Panc1 (cell line): ENCODE data around the gene ADPRH.

Source experiments
- CTCF ChIP-seq: fragments of 450-650 bp; IDR thresholded peaks from 2 replicates; pipeline ENCODE4 v1.5.1; 2017; ENCODE audit warnings: mild to moderate bottlenecking
- SIN3A ChIP-seq: IDR thresholded peaks from 2 replicates; pipeline ENCODE4 v1.6.1; 2012; ENCODE audit warnings: low read depth, mild to moderate bottlenecking, low read length, moderate library complexity, borderline replicate concordance; ENCODE audit not compliant: insufficient read depth
- TCF7L2 ChIP-seq: IDR thresholded peaks from 2 replicates; pipeline ENCODE4 v1.6.1; 2011; ENCODE audit warnings: mild to moderate bottlenecking, low read depth, low read length, inconsistent platforms

GRCh38 chr3:119600732-119601131, 21.4 kb downstream of the ADPRH start:
- TF ChIP-seq CTCF (peak; percentile 56), SIN3A (no peak), TCF7L2 (no peak)
